ENCODE data around the gene CLDN10.

Gene CLDN10

GRCh38 chr13:95557013-95557412 is 4.5 kb downstream of the CLDN10 start:
- no peak overlapping the region for H3K4me2 ChIP-seq (ENCODE audit: insufficient read depth, low read length, poor library complexity, severe bottlenecking)
- no peak overlapping the region for H3K4ac ChIP-seq (ENCODE audit: low read length)
- H2AK5ac ChIP-seq (ENCODE audit: low read depth, low read length) = no peak overlapping the region
- H3K27ac ChIP-seq (replicated peaks; ENCODE audit: low read length) = no peak overlapping the region
- no peak overlapping the region for H4K8ac ChIP-seq (ENCODE audit: low read depth, low read length)
- no peak overlapping the region for H3K14ac ChIP-seq (ENCODE audit: low read length)
- H2BK5ac ChIP-seq (ENCODE audit: low read length) = no peak overlapping the region
- no peak overlapping the region for H3K23ac ChIP-seq (ENCODE audit: low read depth, low read length, poor library complexity)
- H3K9ac ChIP-seq (ENCODE audit: low read depth, low read length, poor library complexity) = no peak overlapping the region
- no peak overlapping the region for H2BK12ac ChIP-seq (ENCODE audit: low read length)
- H3K36me3 ChIP-seq (replicated peaks in 1 of 2; ENCODE audit: control insufficient read depth in 2 of 2, insufficient read depth in 2 of 2, low read length in 2 of 2) = no peaks in the 10 kb centered on the region
- H2BK15ac ChIP-seq (ENCODE audit: low read length) = no peak overlapping the region
- H3K4me3 ChIP-seq (ENCODE audit: low read length in 2 of 2) = no peak overlapping the region
- H3K27me3 ChIP-seq (ENCODE audit: control insufficient read depth in 3 of 3, insufficient read depth in 3 of 3, low read depth in 1 of 3, low read length in 3 of 3) = peaks cover 0 to 63% (median 7%) of the 10 kb centered on the region in 3 experiments
- no peak overlapping the region for H4K91ac ChIP-seq (ENCODE audit: low read depth, low read length, poor library complexity)
- peaks cover 0 to under 1% of the 10 kb centered on the region in 2 donors for H3K4me1 ChIP-seq (ENCODE audit: control insufficient read depth in 2 of 2, insufficient read depth in 1 of 2, low read depth in 1 of 2, low read length in 2 of 2)
- no peak overlapping the region for H3K18ac ChIP-seq (ENCODE audit: low read length)
- H3K79me1 ChIP-seq (ENCODE audit: low read depth, low read length) = peaks cover 2% of the 10 kb centered on the region
- H3K9me3 ChIP-seq (replicated peaks in 1 of 2; ENCODE audit: control insufficient read depth in 2 of 2, insufficient read depth in 1 of 2, low read depth in 1 of 2, low read length in 2 of 2) = no peaks in the 10 kb centered on the region
- no peak overlapping the region for H2AFZ ChIP-seq (ENCODE audit: low read length)
- H2BK120ac ChIP-seq (ENCODE audit: low read depth, low read length) = no peak overlapping the region
- DNase-seq (ENCODE audit: low spot score) = no peak

- H3K14ac ChIP-seq (ENCODE audit: low read length) = no peak overlapping the region
- no peak overlapping the region for H4K91ac ChIP-seq (ENCODE audit: low read depth, low read length, poor library complexity)
- no peak overlapping the region for H3K4me2 ChIP-seq (ENCODE audit: insufficient read depth, low read length, poor library complexity, severe bottlenecking)
- no peak overlapping the region for H2BK12ac ChIP-seq (ENCODE audit: low read length)
- no peak overlapping the region for H3K23ac ChIP-seq (ENCODE audit: low read depth, low read length, poor library complexity)
- H3K4me1 ChIP-seq (ENCODE audit: control insufficient read depth in 2 of 2, insufficient read depth in 1 of 2, low read depth in 1 of 2, low read length in 2 of 2) = no peaks in the 10 kb centered on the region
- no peak overlapping the region for H3K27ac ChIP-seq (replicated peaks; ENCODE audit: low read length)
- H2AFZ ChIP-seq (ENCODE audit: low read length) = no peak overlapping the region
- H3K9me3 ChIP-seq (replicated peaks in 1 of 2; ENCODE audit: control insufficient read depth in 2 of 2, insufficient read depth in 1 of 2, low read depth in 1 of 2, low read length in 2 of 2) = no peaks in the 10 kb centered on the region
- peaks cover 0 to 49% (median 0%) of the 10 kb centered on the region in 3 experiments for H3K27me3 ChIP-seq (ENCODE audit: control insufficient read depth in 3 of 3, insufficient read depth in 3 of 3, low read depth in 1 of 3, low read length in 3 of 3)
- no peak overlapping the region for H3K4me3 ChIP-seq (ENCODE audit: low read length in 2 of 2)
- peaks cover 2% of the 10 kb centered on the region for H3K79me1 ChIP-seq (ENCODE audit: low read depth, low read length)
- H4K8ac ChIP-seq (ENCODE audit: low read depth, low read length) = no peak overlapping the region
- H2BK15ac ChIP-seq (ENCODE audit: low read length) = no peak overlapping the region
- no peak overlapping the region for H3K4ac ChIP-seq (ENCODE audit: low read length)
- H2BK5ac ChIP-seq (ENCODE audit: low read length) = no peak overlapping the region
- no CpG with 5 or more reads among the region's 6 CpGs for WGBS, 2 donors (ENCODE audit: extremely low coverage in 2 of 2, insufficient read length in 2 of 2, insufficient replicate concordance in 1 of 2)
- H3K36me3 ChIP-seq (replicated peaks in 1 of 2; ENCODE audit: control insufficient read depth in 2 of 2, insufficient read depth in 2 of 2, low read length in 2 of 2) = no peaks in the 10 kb centered on the region
- no peak for DNase-seq (ENCODE audit: low spot score)
- H3K9ac ChIP-seq (ENCODE audit: low read depth, low read length, poor library complexity) = no peak overlapping the region
- no peak overlapping the region for H3K18ac ChIP-seq (ENCODE audit: low read length)
- H2AK5ac ChIP-seq (ENCODE audit: low read depth, low read length) = no peak overlapping the region
- no peak overlapping the region for H2BK120ac ChIP-seq (ENCODE audit: low read depth, low read length)
Observed at GRCh38 chr13:95559100-95559499, 6.6 kb downstream of the CLDN10 start.

- H3K4me3 ChIP-seq (ENCODE audit: low read length in 2 of 2) = no peak overlapping the region
- no peak overlapping the region for H3K27ac ChIP-seq (replicated peaks; ENCODE audit: low read length)
- H2AK5ac ChIP-seq (ENCODE audit: low read depth, low read length) = no peak overlapping the region
- H3K36me3 ChIP-seq (replicated peaks in 1 of 2; ENCODE audit: control insufficient read depth in 2 of 2, insufficient read depth in 2 of 2, low read length in 2 of 2) = no peaks in the 10 kb centered on the region
- H3K14ac ChIP-seq (ENCODE audit: low read length) = no peak overlapping the region
- H3K9ac ChIP-seq (ENCODE audit: low read depth, low read length, poor library complexity) = no peak overlapping the region
- H3K23ac ChIP-seq (ENCODE audit: low read depth, low read length, poor library complexity) = no peak overlapping the region
- H3K9me3 ChIP-seq (replicated peaks in 1 of 2; ENCODE audit: control insufficient read depth in 2 of 2, insufficient read depth in 1 of 2, low read depth in 1 of 2, low read length in 2 of 2) = no peaks in the 10 kb centered on the region
- DNase-seq (ENCODE audit: low spot score) = no peak
- no peak overlapping the region for H2BK12ac ChIP-seq (ENCODE audit: low read length)
- H3K18ac ChIP-seq (ENCODE audit: low read length) = no peak overlapping the region
- H3K27me3 ChIP-seq (ENCODE audit: control insufficient read depth in 3 of 3, insufficient read depth in 3 of 3, low read depth in 1 of 3, low read length in 3 of 3) = peaks cover 0 to 44% (median 0%) of the 10 kb centered on the region in 3 experiments
- H4K91ac ChIP-seq (ENCODE audit: low read depth, low read length, poor library complexity) = no peak overlapping the region
- H3K79me1 ChIP-seq (ENCODE audit: low read depth, low read length) = peaks cover 2% of the 10 kb centered on the region
- H3K4me1 ChIP-seq (ENCODE audit: control insufficient read depth in 2 of 2, insufficient read depth in 1 of 2, low read depth in 1 of 2, low read length in 2 of 2) = no peaks in the 10 kb centered on the region
- WGBS, 2 donors (ENCODE audit: extremely low coverage in 2 of 2, insufficient read length in 2 of 2, insufficient replicate concordance in 1 of 2) = no CpG with 5 or more reads among the region's 6 CpGs
- H2BK15ac ChIP-seq (ENCODE audit: low read length) = no peak overlapping the region
- H2AFZ ChIP-seq (ENCODE audit: low read length) = no peak overlapping the region
- no peak overlapping the region for H3K4ac ChIP-seq (ENCODE audit: low read length)
- H4K8ac ChIP-seq (ENCODE audit: low read depth, low read length) = no peak overlapping the region
- no peak overlapping the region for H2BK120ac ChIP-seq (ENCODE audit: low read depth, low read length)
- no peak overlapping the region for H3K4me2 ChIP-seq (ENCODE audit: insufficient read depth, low read length, poor library complexity, severe bottlenecking)
- H2BK5ac ChIP-seq (ENCODE audit: low read length) = no peak overlapping the region
Observed at GRCh38 chr13:95560387-95560786, 7.9 kb downstream of the CLDN10 start.

- H2BK12ac ChIP-seq (ENCODE audit: low read length) = no peak overlapping the region
- H3K27ac ChIP-seq (replicated peaks; ENCODE audit: low read length) = no peak overlapping the region
- H3K9ac ChIP-seq (ENCODE audit: low read depth, low read length, poor library complexity) = no peak overlapping the region
- no peaks in the 10 kb centered on the region for H3K36me3 ChIP-seq (replicated peaks in 1 of 2; ENCODE audit: control insufficient read depth in 2 of 2, insufficient read depth in 2 of 2, low read length in 2 of 2)
- H2BK5ac ChIP-seq (ENCODE audit: low read length) = no peak overlapping the region
- no peak overlapping the region for H4K8ac ChIP-seq (ENCODE audit: low read depth, low read length)
- no peak overlapping the region for H2BK15ac ChIP-seq (ENCODE audit: low read length)
- H4K91ac ChIP-seq (ENCODE audit: low read depth, low read length, poor library complexity) = no peak overlapping the region
- no peak overlapping the region for H3K18ac ChIP-seq (ENCODE audit: low read length)
- WGBS, 2 donors (ENCODE audit: extremely low coverage in 2 of 2, insufficient read length in 2 of 2, insufficient replicate concordance in 1 of 2) = no CpG with 5 or more reads among the region's 3 CpGs
- no peak overlapping the region for H3K14ac ChIP-seq (ENCODE audit: low read length)
- no peaks in the 10 kb centered on the region for H3K9me3 ChIP-seq (replicated peaks in 1 of 2; ENCODE audit: control insufficient read depth in 2 of 2, insufficient read depth in 1 of 2, low read depth in 1 of 2, low read length in 2 of 2)
- no peaks in the 10 kb centered on the region for H3K79me1 ChIP-seq (ENCODE audit: low read depth, low read length)
- H3K4ac ChIP-seq (ENCODE audit: low read length) = no peak overlapping the region
- no peak overlapping the region for H2BK120ac ChIP-seq (ENCODE audit: low read depth, low read length)
- no peak overlapping the region for H2AK5ac ChIP-seq (ENCODE audit: low read depth, low read length)
- H3K23ac ChIP-seq (ENCODE audit: low read depth, low read length, poor library complexity) = no peak overlapping the region
- H3K4me3 ChIP-seq (ENCODE audit: low read length in 2 of 2) = no peak overlapping the region
- H2AFZ ChIP-seq (ENCODE audit: low read length) = no peak overlapping the region
- DNase-seq (ENCODE audit: low spot score) = no peak
- no peaks in the 10 kb centered on the region for H3K4me1 ChIP-seq (ENCODE audit: control insufficient read depth in 2 of 2, insufficient read depth in 1 of 2, low read depth in 1 of 2, low read length in 2 of 2)
- no peak overlapping the region for H3K4me2 ChIP-seq (ENCODE audit: insufficient read depth, low read length, poor library complexity, severe bottlenecking)
- H3K27me3 ChIP-seq (ENCODE audit: control insufficient read depth in 3 of 3, insufficient read depth in 3 of 3, low read depth in 1 of 3, low read length in 3 of 3) = peaks cover 0 to 15% (median 0%) of the 10 kb centered on the region in 3 experiments
Observed at GRCh38 chr13:95564091-95564490, 11.6 kb downstream of the CLDN10 start.

Measured in neuronal stem cell (in vitro differentiated cells).